ENCODE results near the gene MEIS1.

- TF ChIP-seq POLR2AphosphoS5 (IDR thresholded peaks at IDR 0.05; ENCODE audit: low read depth, low read length) (no peak), REST (IDR thresholded peaks at IDR 0.05; ENCODE audit: insufficient read depth in 1 of 2, low read depth in 2 of 2, low read length in 2 of 2) (no peak), SIN3A (IDR thresholded peaks at IDR 0.05; ENCODE audit: borderline replicate concordance, insufficient read depth, low read length) (no peak), TAF1 (IDR thresholded peaks at IDR 0.05; ENCODE audit: borderline replicate concordance, insufficient read depth, low read length) (no peak), FOXP2 (optimal IDR thresholded peaks at IDR 0.05; ENCODE audit: borderline replicate concordance, extremely low read depth, extremely low read length, insufficient read depth) (no peak)
Measured at GRCh38 chr2:66578687-66579106, 143.8 kb downstream of the MEIS1 start.

Data from PFSK-1 (cell line).